NOMO-1 treated with DMSO at 0.1 percent for 48 hours (cell line): ENCODE data around the gene PDE1C.

Source experiments
- DNase-seq: peaks from one replicate; lab custom pipeline; 2025; ENCODE audit not compliant: unreplicated experiment; lab: John Stamatoyannopoulos, UW

PDE1C gene

GRCh38 chr7:31856337-31856736 is 213.9 kb downstream of the PDE1C start:
- DNase-seq: no peak

- no peak for DNase-seq
Observed at GRCh38 chr7:31855530-31855929, 214.7 kb downstream of the PDE1C start.

GRCh38 chr7:31853380-31853779 is 216.8 kb downstream of the PDE1C start:
- DNase-seq: no peak

- no peak for DNase-seq
Observed at GRCh38 chr7:31852462-31852861, 217.7 kb downstream of the PDE1C start.

- DNase-seq: no peak
Observed at GRCh38 chr7:31851119-31851518, 219.1 kb downstream of the PDE1C start.

- DNase-seq: no peak
Observed at GRCh38 chr7:31850601-31851000, 219.6 kb downstream of the PDE1C start.

- no peak for DNase-seq
Observed at GRCh38 chr7:31850066-31850465, 220.1 kb downstream of the PDE1C start.

- no peak for DNase-seq
Observed at GRCh38 chr7:31835471-31835870, 234.7 kb downstream of the PDE1C start.

GRCh38 chr7:31833625-31834024 is 236.6 kb downstream of the PDE1C start:
- DNase-seq: peak; percentile 49

GRCh38 chr7:31828520-31828919 is 241.7 kb downstream of the PDE1C start:
- DNase-seq: no peak

GRCh38 chr7:31825576-31825975 is 244.6 kb downstream of the PDE1C start:
- DNase-seq: no peak

- no peak for DNase-seq
Observed at GRCh38 chr7:31819031-31819430, 251.2 kb downstream of the PDE1C start.

- no peak for DNase-seq
Observed at GRCh38 chr7:31816810-31817209, 253.4 kb downstream of the PDE1C start.

- DNase-seq: no peak
Observed at GRCh38 chr7:31815796-31816195, 254.4 kb downstream of the PDE1C start.

- peak; percentile 37 for DNase-seq
Observed at GRCh38 chr7:31814187-31814586, 256.0 kb downstream of the PDE1C start.

- DNase-seq: peak; percentile 99
Observed at GRCh38 chr7:31811650-31812461, 258.4 kb downstream of the PDE1C start.

- no peak for DNase-seq
Observed at GRCh38 chr7:31805209-31805818, 264.9 kb downstream of the PDE1C start.

- DNase-seq: no peak
Observed at GRCh38 chr7:31796375-31796774, 273.8 kb downstream of the PDE1C start.

- no peak for DNase-seq
Observed at GRCh38 chr7:31794851-31795344, 275.3 kb downstream of the PDE1C start.

- no peak for DNase-seq
Observed at GRCh38 chr7:31791881-31792280, 278.3 kb downstream of the PDE1C start.

GRCh38 chr7:31788883-31789680 is 281.1 kb downstream of the PDE1C start:
- no peak for DNase-seq

GRCh38 chr7:31788445-31788844 is 281.8 kb downstream of the PDE1C start:
- DNase-seq: no peak
